H9 (cell line): ENCODE measurements around the gene KCTD21. TPM values are rescaled to one million over a fixed set of nuclear protein-coding genes. Genes with fewer than 3 reads are reported as not detected.

Experiments
- DNase-seq: peaks from one replicate; pipeline ENCODE4 v3.0.0-alpha.2; 2017
- H2AFZ ChIP-seq: one replicate; pipeline ENCODE4 v1.6.1; 2013; ENCODE audit warnings: mild to moderate bottlenecking, low read length, control low read depth, moderate library complexity
- H2AK5ac ChIP-seq: 2 replicates; pipeline ENCODE4 v1.6.1; 2013; ENCODE audit warnings: low read length, control low read depth, mixed read lengths; ENCODE audit not compliant: insufficient read length
- H2BK120ac ChIP-seq: one replicate; pipeline ENCODE4 v1.6.1; 2013; ENCODE audit warnings: low read depth, mild to moderate bottlenecking, low read length, control low read depth, inconsistent platforms; ENCODE audit not compliant: poor library complexity, severe bottlenecking
- H2BK12ac ChIP-seq: 2 replicates; pipeline ENCODE4 v1.6.1; 2013; ENCODE audit warnings: low read length, control low read depth, mixed read lengths, low read depth; ENCODE audit not compliant: insufficient read length
- H2BK15ac ChIP-seq: 2 replicates; pipeline ENCODE4 v1.6.1; 2013; ENCODE audit warnings: low read depth, low read length, control low read depth
- H2BK20ac ChIP-seq: one replicate; pipeline ENCODE4 v1.6.1; 2013; ENCODE audit warnings: low read depth, mild to moderate bottlenecking, low read length, control low read depth, inconsistent platforms; ENCODE audit not compliant: poor library complexity, severe bottlenecking
- H2BK5ac ChIP-seq: 2 replicates; pipeline ENCODE4 v1.6.1; 2013; ENCODE audit warnings: low read length, control low read depth, mixed read lengths; ENCODE audit not compliant: insufficient read length
- H3K14ac ChIP-seq: 2 replicates; pipeline ENCODE4 v1.6.1; 2013; ENCODE audit warnings: low read length, control low read depth; ENCODE audit not compliant: insufficient read depth
- H3K18ac ChIP-seq: 2 replicates; pipeline ENCODE4 v1.6.1; 2013; ENCODE audit warnings: low read depth, mild to moderate bottlenecking, mixed read lengths, low read length, control low read depth; ENCODE audit not compliant: insufficient read length
- H3K23ac ChIP-seq: 2 replicates; pipeline ENCODE4 v1.6.1; 2013; ENCODE audit warnings: low read length, control low read depth, mixed read lengths, low read depth; ENCODE audit not compliant: insufficient read length
- H3K23me2 ChIP-seq: 2 replicates; pipeline ENCODE4 v1.6.1; 2013; ENCODE audit warnings: low read depth, mild to moderate bottlenecking, mixed read lengths, low read length, control low read depth; ENCODE audit not compliant: insufficient read length, poor library complexity, severe bottlenecking
- H3K27ac ChIP-seq: 2 replicates; pipeline ENCODE4 v1.5.1; 2013; ENCODE audit warnings: low read length, control low read depth, mixed read lengths, low read depth; ENCODE audit not compliant: insufficient read length
- H3K27me3 ChIP-seq: 2 replicates; pipeline ENCODE4 v1.6.1; 2013; ENCODE audit warnings: low read length, control low read depth, inconsistent platforms; ENCODE audit not compliant: insufficient read depth
- H3K4ac ChIP-seq: 2 replicates; pipeline ENCODE4 v1.6.1; 2013; ENCODE audit warnings: low read depth, mild to moderate bottlenecking, control low read depth, inconsistent platforms, low read length, moderate library complexity
- H3K4me1 ChIP-seq: 2 replicates; pipeline ENCODE4 v1.6.1; 2013; ENCODE audit warnings: low read length, control low read depth, inconsistent platforms; ENCODE audit not compliant: insufficient read depth
- H3K4me2 ChIP-seq: 2 replicates; pipeline ENCODE4 v1.6.1; 2013; ENCODE audit warnings: low read length, control low read depth, mixed read lengths; ENCODE audit not compliant: insufficient read length, insufficient read depth
- H3K56ac ChIP-seq: 2 replicates; pipeline ENCODE4 v1.6.1; 2013; ENCODE audit warnings: low read depth, mild to moderate bottlenecking, mixed read lengths, low read length, control low read depth; ENCODE audit not compliant: insufficient read length
- H3K79me1 ChIP-seq: 2 replicates; pipeline ENCODE4 v1.6.1; 2013; ENCODE audit warnings: low read depth, mild to moderate bottlenecking, moderate library complexity, low read length, control low read depth, inconsistent platforms; ENCODE audit not compliant: insufficient read depth, poor library complexity, severe bottlenecking
- H3K79me2 ChIP-seq: 2 replicates; pipeline ENCODE4 v1.6.1; 2013; ENCODE audit warnings: low read length, control low read depth, inconsistent platforms; ENCODE audit not compliant: insufficient read depth
- H3K9ac ChIP-seq: 2 replicates; pipeline ENCODE4 v1.6.1; 2013; ENCODE audit warnings: low read length, control low read depth, mixed read lengths; ENCODE audit not compliant: insufficient read length; ENCODE audit errors: extremely low read depth
- H3K9me3 ChIP-seq: one replicate; pipeline ENCODE4 v1.6.1; 2013; ENCODE audit warnings: low read depth, low read length, inconsistent platforms; ENCODE audit not compliant: control insufficient read depth
- H3T11ph ChIP-seq: one replicate; pipeline ENCODE4 v1.6.1; 2013; ENCODE audit warnings: mild to moderate bottlenecking, low read length, control low read depth, inconsistent platforms
- H4K20me1 ChIP-seq: one replicate; pipeline ENCODE4 v1.6.1; 2013; ENCODE audit not compliant: control insufficient read depth, insufficient read length, insufficient read depth
- H4K5ac ChIP-seq: 2 replicates; pipeline ENCODE4 v1.6.1; 2013; ENCODE audit warnings: low read depth, mild to moderate bottlenecking, mixed read lengths, low read length, control low read depth; ENCODE audit not compliant: insufficient read length
- H4K8ac ChIP-seq: replicated peaks from 2 replicates; pipeline ENCODE4 v1.6.1; 2013; ENCODE audit warnings: low read length, control low read depth, mixed read lengths, low read depth; ENCODE audit not compliant: insufficient read length
- H4K91ac ChIP-seq: 2 replicates; pipeline ENCODE4 v1.6.1; 2013; ENCODE audit warnings: low read depth, mild to moderate bottlenecking, moderate library complexity, mixed read lengths, low read length, control low read depth; ENCODE audit not compliant: insufficient read length
- H3K27ac Mint-ChIP-seq, 3 experiments: 2 replicates in 2 of 3; 3 replicates in 1 of 3; pipeline ENCODE4 v1.8.0; 2020 to 2021; ENCODE audit warnings: mixed read lengths in 3 of 3, mild to moderate bottlenecking in 1 of 3, moderate library complexity in 1 of 3
- H3K27me3 Mint-ChIP-seq: 2 replicates; pipeline ENCODE4 v1.8.0; 2021; ENCODE audit warnings: low read depth, mild to moderate bottlenecking, moderate library complexity, mixed read lengths
- H3K36me3 Mint-ChIP-seq, 3 experiments: 2 replicates in 2 of 3; 3 replicates in 1 of 3; pipeline ENCODE4 v1.8.0; 2020 to 2021; ENCODE audit warnings: low read depth in 3 of 3, mixed read lengths in 3 of 3; ENCODE audit not compliant: insufficient read depth in 1 of 3
- H3K4me1 Mint-ChIP-seq, 2 experiments: 2 replicates each; pipeline ENCODE4 v1.8.0; 2020; ENCODE audit warnings: mixed read lengths in 2 of 2
- H3K4me3 Mint-ChIP-seq, 2 experiments: 2 replicates in 1 of 2; 3 replicates in 1 of 2; pipeline ENCODE4 v1.8.0; 2020 to 2021; ENCODE audit warnings: mild to moderate bottlenecking in 2 of 2, mixed read lengths in 2 of 2, moderate library complexity in 1 of 2
- H3K9me3 Mint-ChIP-seq, 2 experiments: 2 replicates in 1 of 2; 3 replicates in 1 of 2; pipeline ENCODE4 v1.8.0; 2020; ENCODE audit warnings: mild to moderate bottlenecking in 2 of 2, mixed read lengths in 2 of 2, moderate library complexity in 1 of 2
- CTCF ChIP-seq: fragments of 200-600 bp; sonication (generic); conservative IDR thresholded peaks from 3 replicates; pipeline ENCODE4 v1.8.0; 2021; ENCODE audit warnings: antibody characterized with exemption, mild to moderate bottlenecking
- WGBS: extraction: QIAGEN DNeasy Blood & Tissue Kit; methylation state at CpG from one replicate; pipeline ENCODE4 v1.1.7; 2013; ENCODE audit warnings: missing lambda C conversion rate, low lambda C conversion rate, mixed read lengths; ENCODE audit not compliant: insufficient read length; ENCODE audit errors: extremely low coverage; 5-methylcytosine and 5-hydroxymethylcytosine counted together
- total RNA-seq: library from RNA; stranded (reverse); gene quantifications from 2 replicates; pipeline ENCODE4 v1.2.1, GENCODE V29; 2021

KCTD21 gene
- total RNA-seq, 1 experiment from 2014 or later, result 4.0 TPM

GRCh38 chr11:78189851-78190250 lies 1.4 kb upstream of the KCTD21 start:
- Histone ChIP-seq H3K79me2 (no peaks in the 10 kb centered on the region), H2BK20ac (no peak overlapping the region), H4K91ac (no peak overlapping the region), H2BK15ac (no peak overlapping the region), H3K9me3 (no peaks in the 10 kb centered on the region), H3K23ac (no peak overlapping the region), H2AK5ac (no peak overlapping the region), H3K4ac (no peak overlapping the region), H2BK120ac (no peak overlapping the region), H3K27ac (no peak overlapping the region), H3K9ac (no peak overlapping the region), H4K8ac (no peak overlapping the region), H3K18ac (no peak overlapping the region), H3K4me2 (no peak overlapping the region), H3K23me2 (peaks cover 7% of the 10 kb centered on the region), H3K27me3 (no peaks in the 10 kb centered on the region; the same call in 1 of the 2 replicates), H3K14ac (no peak overlapping the region), H3T11ph (no peak overlapping the region), H4K20me1 (no peaks in the 10 kb centered on the region), H4K5ac (no peak overlapping the region), H3K4me1 (no peaks in the 10 kb centered on the region), H3K56ac (no peak overlapping the region), H3K79me1 (no peaks in the 10 kb centered on the region), H2BK5ac (no peak overlapping the region), H2BK12ac (no peak overlapping the region), H2AFZ (no peak overlapping the region)
- no peak for DNase-seq
- H3K27me3 Mint-ChIP-seq, result peaks cover 7% of the 10 kb centered on the region
- no peak for TF ChIP-seq CTCF
- H3K4me1 Mint-ChIP-seq, result peaks cover 21 to 26% of the 10 kb centered on the region in 2 experiments
- no peaks in the 10 kb centered on the region for H3K36me3 Mint-ChIP-seq
- H3K9me3 Mint-ChIP-seq, result no peaks in the 10 kb centered on the region; a peak in 1 of 5 replicates
- no CpG with 5 or more reads among the region's 3 CpGs for WGBS
- no peak overlapping the region; a peak in 2 of 7 replicates for H3K27ac Mint-ChIP-seq
- H3K4me3 Mint-ChIP-seq, result peak overlapping the region; percentile 87 to 94
